Keratinocyte (primary cell): Measurements from ENCODE around the gene MSI2. TPM values are rescaled to one million over a fixed set of nuclear protein-coding genes. Genes with fewer than 3 reads are reported as not detected.

Source experiments
- DNase-seq: peaks from one replicate; pipeline ENCODE4 v3.0.0-alpha.2; 2011; ENCODE audit warnings: low read depth, missing footprints, low spot score
- FAIRE-seq: peaks from 2 replicates; lab custom pipeline; 2011; peaks lifted over from hg19 to GRCh38; lab: Jason Lieb, UNC
- H2AFZ ChIP-seq: 2 replicates; pipeline ENCODE4 v1.6.0; 2012; ENCODE audit warnings: low read length, control low read depth, inconsistent platforms; ENCODE audit not compliant: control insufficient read depth
- H3K27ac ChIP-seq: 2 replicates; pipeline ENCODE4 v1.5.1; 2011; ENCODE audit warnings: low read length; ENCODE audit not compliant: control insufficient read depth, insufficient read depth
- H3K27me3 ChIP-seq: 3 replicates; pipeline ENCODE4 v1.6.0; 2011; ENCODE audit warnings: low read length; ENCODE audit not compliant: control insufficient read depth, insufficient read depth; ENCODE audit errors: extremely low read depth
- H3K36me3 ChIP-seq, 2 experiments: 2 replicates in 1 of 2; 3 replicates in 1 of 2; pipeline ENCODE4 v1.5.1; 2011; ENCODE audit warnings: low read length in 2 of 2, mild to moderate bottlenecking in 1 of 2; ENCODE audit not compliant: control insufficient read depth in 2 of 2, insufficient read depth in 2 of 2; ENCODE audit errors: extremely low read depth in 1 of 2
- H3K4me1 ChIP-seq: 3 replicates; pipeline ENCODE4 v1.5.1; 2011; ENCODE audit warnings: low read length; ENCODE audit not compliant: control insufficient read depth, insufficient read depth; ENCODE audit errors: extremely low read depth
- H3K4me2 ChIP-seq: 3 replicates; pipeline ENCODE4 v1.6.0; 2011; ENCODE audit warnings: low read depth, low read length; ENCODE audit not compliant: control insufficient read depth, insufficient read depth; ENCODE audit errors: extremely low read depth
- H3K4me3 ChIP-seq, 3 experiments: fragments of 200-600 bp in 1 of 3; sonication (generic) in 1 of 3; 2 replicates in 2 of 3; 3 replicates in 1 of 3; pipeline ENCODE4 v1.5.1; 2011 to 2016; ENCODE audit warnings: low read length in 3 of 3, mild to moderate bottlenecking in 3 of 3, control low read depth in 2 of 3, inconsistent platforms in 1 of 3, low read depth in 1 of 3, mixed read lengths in 1 of 3, mixed run types in 1 of 3, moderate library complexity in 1 of 3; ENCODE audit not compliant: control insufficient read depth in 2 of 3, insufficient read depth in 2 of 3; ENCODE audit errors: extremely low read depth in 1 of 3
- H3K79me2 ChIP-seq: 2 replicates; pipeline ENCODE4 v1.6.0; 2012; ENCODE audit warnings: low read length; ENCODE audit not compliant: control insufficient read depth, insufficient read depth
- H3K9ac ChIP-seq: 3 replicates; pipeline ENCODE4 v1.6.0; 2011; ENCODE audit warnings: low read length; ENCODE audit not compliant: control insufficient read depth, insufficient read depth; ENCODE audit errors: extremely low read depth
- H3K9me1 ChIP-seq: 3 replicates; pipeline ENCODE4 v1.6.0; 2011; ENCODE audit warnings: low read length; ENCODE audit not compliant: control insufficient read depth, insufficient read depth; ENCODE audit errors: extremely low read depth
- H3K9me3 ChIP-seq: 2 replicates; pipeline ENCODE4 v1.5.1; 2012; ENCODE audit warnings: low read depth, low read length; ENCODE audit not compliant: control insufficient read depth
- H4K20me1 ChIP-seq: 3 replicates; pipeline ENCODE4 v1.6.0; 2011; ENCODE audit warnings: low read length; ENCODE audit not compliant: control insufficient read depth, insufficient read depth; ENCODE audit errors: extremely low read depth
- EZH2 ChIP-seq: IDR thresholded peaks from one replicate; pipeline ENCODE4 v1.6.1; 2012; ENCODE audit warnings: inconsistent platforms, mild to moderate bottlenecking, low read length, moderate library complexity
- dilution Hi-C: fragments of 300-500 bp; cut with MboI; formaldehyde crosslinking; loops from one replicate; pipeline ENCODE4 v1.7.0; 2020; ENCODE audit warnings: low sequenced_read_pairs; ENCODE audit not compliant: extremely low pct_ligation_motif_present
- polyA plus RNA-seq, 5 experiments: library from polyadenylated mRNA; depleted of rRNA in 3 of 5; stranded (reverse) in 3 of 5; stranded (forward) in 1 of 5; unstranded in 1 of 5; fragments of >200 nt; gene quantifications; 1 replicate in 1 of 5; 2 replicates in 3 of 5; 3 replicates in 1 of 5; pipeline versions ENCODE4 v1.2.1 to v1.2.3, GENCODE V29; 2011 to 2012; ENCODE audit warnings: missing spikeins in 2 of 5, low read depth in 1 of 5, low replicate concordance in 1 of 5
- TF ChIP-seq, protein P1 (sequence below), 3 experiments: IDR thresholded peaks in 1 of 3; conservative IDR thresholded peaks in 1 of 3; optimal IDR thresholded peaks in 1 of 3; 2 replicates in 2 of 3; 3 replicates in 1 of 3; pipeline versions ENCODE3 to v1.5.1; 2011; ENCODE audit warnings: low read length in 3 of 3, mild to moderate bottlenecking in 3 of 3, moderate library complexity in 2 of 3, control low read depth in 1 of 3, inconsistent platforms in 1 of 3; ENCODE audit not compliant: insufficient read depth in 2 of 3; ENCODE audit errors: extremely low read depth in 1 of 3

Gene MSI2
- polyA plus RNA-seq, 1 donor (not counting 4 experiments of a cell fraction or from before 2014, with no cell fraction given), result 22.3 TPM

DNA sequence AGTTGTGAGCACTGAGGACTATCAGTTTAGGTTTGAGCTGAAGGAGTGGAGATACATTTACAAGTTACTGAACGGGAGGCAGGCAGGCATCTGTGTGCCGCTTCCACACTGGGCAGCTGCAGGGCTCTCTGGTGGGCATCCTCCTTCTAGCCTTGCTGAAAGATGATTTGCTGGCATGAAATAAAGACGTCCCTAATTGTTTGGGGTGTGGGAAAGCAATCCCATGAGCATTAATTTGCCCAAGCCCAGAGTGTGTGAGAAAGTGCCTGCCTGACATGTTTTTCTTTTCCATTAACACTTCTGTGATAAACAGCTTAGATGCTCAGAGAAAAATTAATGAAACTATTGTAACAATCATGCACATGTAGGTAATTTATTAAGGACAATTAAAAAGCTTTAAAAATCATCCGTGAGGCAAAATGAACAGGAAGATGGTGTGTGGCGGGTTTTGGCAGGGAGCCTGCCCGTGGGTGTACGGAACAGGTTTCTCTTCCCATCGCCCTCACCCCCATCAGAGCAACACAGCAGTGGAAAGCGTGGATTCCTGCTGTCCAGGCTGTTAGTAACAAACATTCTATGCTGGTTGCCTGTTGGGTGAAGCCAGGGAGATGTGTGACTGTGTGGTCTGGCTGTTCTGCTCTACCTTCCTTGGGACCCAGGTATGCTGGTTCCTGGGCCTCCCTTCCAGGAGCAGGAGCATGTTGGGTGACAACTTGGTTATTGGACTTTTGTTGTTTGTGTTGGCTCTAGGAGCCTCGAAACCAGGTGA is 191.9 kb downstream of the MSI2 start:
- Histone ChIP-seq H3K9me1 (no peaks in the 10 kb centered on the region), H3K9me3 (peaks cover 3% of the 10 kb centered on the region), H2AFZ (no peak overlapping the region), H3K27me3 (no peaks in the 10 kb centered on the region), H3K4me2 (no peak overlapping the region), H3K9ac (no peak overlapping the region), H3K4me3 (no peak overlapping the region), H3K4me1 (peaks cover 6% of the 10 kb centered on the region), H4K20me1 (no peaks in the 10 kb centered on the region), H3K36me3 (no peaks in the 10 kb centered on the region), H3K79me2 (no peaks in the 10 kb centered on the region), H3K27ac (no peak overlapping the region)
- TF ChIP-seq EZH2, result no peak
- TF ChIP-seq, protein P1, sequence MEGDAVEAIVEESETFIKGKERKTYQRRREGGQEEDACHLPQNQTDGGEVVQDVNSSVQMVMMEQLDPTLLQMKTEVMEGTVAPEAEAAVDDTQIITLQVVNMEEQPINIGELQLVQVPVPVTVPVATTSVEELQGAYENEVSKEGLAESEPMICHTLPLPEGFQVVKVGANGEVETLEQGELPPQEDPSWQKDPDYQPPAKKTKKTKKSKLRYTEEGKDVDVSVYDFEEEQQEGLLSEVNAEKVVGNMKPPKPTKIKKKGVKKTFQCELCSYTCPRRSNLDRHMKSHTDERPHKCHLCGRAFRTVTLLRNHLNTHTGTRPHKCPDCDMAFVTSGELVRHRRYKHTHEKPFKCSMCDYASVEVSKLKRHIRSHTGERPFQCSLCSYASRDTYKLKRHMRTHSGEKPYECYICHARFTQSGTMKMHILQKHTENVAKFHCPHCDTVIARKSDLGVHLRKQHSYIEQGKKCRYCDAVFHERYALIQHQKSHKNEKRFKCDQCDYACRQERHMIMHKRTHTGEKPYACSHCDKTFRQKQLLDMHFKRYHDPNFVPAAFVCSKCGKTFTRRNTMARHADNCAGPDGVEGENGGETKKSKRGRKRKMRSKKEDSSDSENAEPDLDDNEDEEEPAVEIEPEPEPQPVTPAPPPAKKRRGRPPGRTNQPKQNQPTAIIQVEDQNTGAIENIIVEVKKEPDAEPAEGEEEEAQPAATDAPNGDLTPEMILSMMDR (optimal IDR thresholded peaks at IDR 0.05 in 1 of 3, IDR thresholded peaks at IDR 0.05 in 1 of 3, conservative IDR thresholded peaks at IDR 0.05 in 1 of 3; ENCODE audit: extremely low read depth in 1 of 3, insufficient read depth in 2 of 3, low read length in 3 of 3), result no peak
- DNase-seq (no peak), FAIRE-seq (no peak)
- dilution Hi-C loops, result no loop called here

DNA sequence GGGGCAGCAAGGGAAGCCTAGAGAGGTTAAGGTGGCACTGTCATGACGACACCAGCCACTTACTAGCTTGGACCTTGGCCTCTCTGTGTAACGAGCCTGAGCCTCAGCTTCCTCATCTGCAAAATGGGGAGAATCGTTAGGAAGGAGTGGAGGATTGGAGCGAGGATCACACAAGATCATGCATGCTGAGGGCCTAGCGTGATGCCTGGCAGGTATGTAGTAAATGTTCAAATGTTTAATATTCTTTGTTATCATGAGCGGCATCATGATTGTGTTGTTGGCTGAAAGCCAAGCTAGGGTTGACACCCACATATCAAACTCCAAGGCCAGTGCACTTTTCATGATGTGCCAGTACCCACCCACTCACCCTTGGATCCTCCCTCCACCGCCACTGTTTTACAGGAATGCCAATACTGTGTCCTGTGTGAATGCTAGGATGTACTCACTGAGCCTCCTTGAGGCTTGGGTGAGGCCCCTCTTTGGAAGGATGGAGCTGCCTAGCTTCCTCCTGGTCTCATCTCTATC is 192.5 kb downstream of the MSI2 start:
- no peak for FAIRE-seq
- no peak overlapping the region for H3K27ac ChIP-seq
- dilution Hi-C loops, result no loop called here

More for the DNA sequence above, 192.5 kb downstream of the MSI2 start:
- no peak for DNase-seq
- no peaks in the 10 kb centered on the region for H3K36me3 ChIP-seq
- H3K4me3 ChIP-seq, result no peak overlapping the region
- TF ChIP-seq, protein P1 (optimal IDR thresholded peaks at IDR 0.05 in 1 of 3, IDR thresholded peaks at IDR 0.05 in 1 of 3, conservative IDR thresholded peaks at IDR 0.05 in 1 of 3; ENCODE audit: extremely low read depth in 1 of 3, insufficient read depth in 2 of 3, low read length in 3 of 3), result no peak
- TF ChIP-seq EZH2, result no peak
- H3K9me3 ChIP-seq, result no peaks in the 10 kb centered on the region
- no peaks in the 10 kb centered on the region for H4K20me1 ChIP-seq
- no peaks in the 10 kb centered on the region for H3K9me1 ChIP-seq
- no peaks in the 10 kb centered on the region for H3K4me1 ChIP-seq
- no peak overlapping the region for H3K4me2 ChIP-seq
- H3K9ac ChIP-seq, result no peak overlapping the region
- H3K79me2 ChIP-seq, result no peaks in the 10 kb centered on the region
- H2AFZ ChIP-seq, result no peak overlapping the region
- no peaks in the 10 kb centered on the region for H3K27me3 ChIP-seq
